Measurements from ENCODE around the gene MPZ. TPM values are rescaled to one million over a fixed set of nuclear protein-coding genes. Genes with fewer than 3 reads are reported as not detected.
A peak's percentile ranks its signal among the peaks of the same experiment; 100 is the strongest.

MPZ gene
- total and polyA plus RNA-seq, 9 of the 15 experiments (the other 6 are each of a cell fraction or from before 2014, with no cell fraction given): 0.22 to 16.6 (median 10.9) TPM

DNA sequence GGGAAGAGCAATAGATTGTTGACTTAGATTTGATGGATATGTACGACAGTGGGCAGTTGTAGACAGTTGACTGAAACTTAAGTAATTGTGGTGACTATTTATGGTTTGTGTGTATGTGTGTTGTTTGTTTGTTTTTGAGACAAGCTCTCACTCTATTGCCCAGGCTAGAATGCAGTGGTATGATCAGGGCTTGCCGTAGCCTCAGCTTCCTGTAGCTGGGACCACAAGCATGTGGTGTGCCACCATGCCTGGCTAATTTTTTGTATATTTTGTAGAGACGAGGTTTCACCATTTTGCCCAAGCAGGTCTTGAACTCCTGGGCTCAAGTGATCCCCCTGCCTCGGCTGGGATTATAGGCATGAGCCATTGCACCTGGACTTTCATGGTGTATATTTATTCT is 14.3 kb upstream of the MPZ start:
- Histone ChIP-seq H3K9ac (ENCODE audit: insufficient read depth in 1 of 2, low read depth in 2 of 2, low read length in 2 of 2) (no peak overlapping the region), H3K27ac (ENCODE audit: extremely low read depth, low read depth, low read length) (no peak overlapping the region), H3K4me2 (ENCODE audit: insufficient read depth, low read length) (no peak overlapping the region), H2AFZ (ENCODE audit: low read depth, low read length) (no peak overlapping the region), H3K9me3 (replicated peaks; ENCODE audit: control insufficient read depth, insufficient read depth, low read depth, low read length) (no peaks in the 10 kb centered on the region), H3K27me3 (ENCODE audit: control insufficient read depth in 2 of 2, insufficient read depth in 2 of 2, low read length in 2 of 2) (no peaks in the 10 kb centered on the region), H4K20me1 (replicated peaks; ENCODE audit: control insufficient read depth, insufficient read depth, low read length) (no peaks in the 10 kb centered on the region), H3K4me3 (no peak overlapping the region), H3K79me2 (ENCODE audit: control insufficient read depth, insufficient read depth, low read length) (peaks cover 20% of the 10 kb centered on the region), H3K4me1 (replicated peaks in 1 of 2; ENCODE audit: control insufficient read depth in 2 of 2, insufficient read depth in 2 of 2, low read length in 2 of 2) (no peaks in the 10 kb centered on the region), H3K9me1 (ENCODE audit: control insufficient read depth, insufficient read depth, low read length) (no peaks in the 10 kb centered on the region), H3K36me3 (ENCODE audit: control insufficient read depth, insufficient read depth, low read length) (peaks cover 58% of the 10 kb centered on the region)
- DNase-seq (ENCODE audit: extremely low read depth in 1 of 4, low spot score in 3 of 4) (no peak), ATAC-seq (no peak), FAIRE-seq (peak; percentile 11)
- in situ Hi-C loops (cut with MboI) (no loop called here), intact Hi-C loops (cut with micrococcal nuclease) (no loop called here)
- CTCF ChIA-PET (ENCODE audit: low intra/inter-chr PET ratio): no interaction called here
- POLR2A ChIA-PET: no interaction called here
- BruUV-seq (replicated peaks): no TSS peak
- WGBS (ENCODE audit: insufficient coverage, low coverage, missing lambda C conversion rate): 96% methylated on average over 4 of the region's 4 CpGs
- TF ChIP-seq TAF1 (IDR thresholded peaks at IDR 0.05; ENCODE audit: control insufficient read depth, extremely low read depth, insufficient read depth, low read length, severe bottlenecking) (no peak), JUND (IDR thresholded peaks at IDR 0.05; ENCODE audit: borderline replicate concordance, low read depth, low read length) (no peak), JUND (tag; IDR thresholded peaks at IDR 0.05; ENCODE audit: borderline replicate concordance, low read depth, low read length) (no peak), ZNF23 (CRISPR knock-in tag; IDR thresholded peaks at IDR 0.05) (no peak), ZNF143 (CRISPR knock-in tag; IDR thresholded peaks at IDR 0.05) (no peak), SETDB1 (IDR thresholded peaks at IDR 0.05; ENCODE audit: low read length) (no peak), ZFP30 (CRISPR knock-in tag; IDR thresholded peaks at IDR 0.05; ENCODE audit: borderline replicate concordance) (no peak)
- TF ChIP-seq, protein P1, sequence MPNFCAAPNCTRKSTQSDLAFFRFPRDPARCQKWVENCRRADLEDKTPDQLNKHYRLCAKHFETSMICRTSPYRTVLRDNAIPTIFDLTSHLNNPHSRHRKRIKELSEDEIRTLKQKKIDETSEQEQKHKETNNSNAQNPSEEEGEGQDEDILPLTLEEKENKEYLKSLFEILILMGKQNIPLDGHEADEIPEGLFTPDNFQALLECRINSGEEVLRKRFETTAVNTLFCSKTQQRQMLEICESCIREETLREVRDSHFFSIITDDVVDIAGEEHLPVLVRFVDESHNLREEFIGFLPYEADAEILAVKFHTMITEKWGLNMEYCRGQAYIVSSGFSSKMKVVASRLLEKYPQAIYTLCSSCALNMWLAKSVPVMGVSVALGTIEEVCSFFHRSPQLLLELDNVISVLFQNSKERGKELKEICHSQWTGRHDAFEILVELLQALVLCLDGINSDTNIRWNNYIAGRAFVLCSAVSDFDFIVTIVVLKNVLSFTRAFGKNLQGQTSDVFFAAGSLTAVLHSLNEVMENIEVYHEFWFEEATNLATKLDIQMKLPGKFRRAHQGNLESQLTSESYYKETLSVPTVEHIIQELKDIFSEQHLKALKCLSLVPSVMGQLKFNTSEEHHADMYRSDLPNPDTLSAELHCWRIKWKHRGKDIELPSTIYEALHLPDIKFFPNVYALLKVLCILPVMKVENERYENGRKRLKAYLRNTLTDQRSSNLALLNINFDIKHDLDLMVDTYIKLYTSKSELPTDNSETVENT (CRISPR knock-in tag; IDR thresholded peaks at IDR 0.05): no peak
- TF ChIP-seq, protein P2, sequence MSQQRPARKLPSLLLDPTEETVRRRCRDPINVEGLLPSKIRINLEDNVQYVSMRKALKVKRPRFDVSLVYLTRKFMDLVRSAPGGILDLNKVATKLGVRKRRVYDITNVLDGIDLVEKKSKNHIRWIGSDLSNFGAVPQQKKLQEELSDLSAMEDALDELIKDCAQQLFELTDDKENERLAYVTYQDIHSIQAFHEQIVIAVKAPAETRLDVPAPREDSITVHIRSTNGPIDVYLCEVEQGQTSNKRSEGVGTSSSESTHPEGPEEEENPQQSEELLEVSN (IDR thresholded peaks at IDR 0.05; ENCODE audit: borderline replicate concordance in 1 of 2, extremely low read depth in 1 of 2, insufficient read depth in 1 of 2, insufficient read length in 1 of 2, low read depth in 1 of 2, low read length in 1 of 2, poor library complexity in 1 of 2, severe bottlenecking in 1 of 2): no peak
- TF ChIP-seq, protein P3, sequence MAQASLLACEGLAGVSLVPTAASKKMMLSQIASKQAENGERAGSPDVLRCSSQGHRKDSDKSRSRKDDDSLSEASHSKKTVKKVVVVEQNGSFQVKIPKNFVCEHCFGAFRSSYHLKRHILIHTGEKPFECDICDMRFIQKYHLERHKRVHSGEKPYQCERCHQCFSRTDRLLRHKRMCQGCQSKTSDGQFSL (CRISPR knock-in tag; IDR thresholded peaks at IDR 0.05): no peak
- TF ChIP-seq, protein P3 (tag; IDR thresholded peaks at IDR 0.05): no peak
- TF ChIP-seq, protein P4, sequence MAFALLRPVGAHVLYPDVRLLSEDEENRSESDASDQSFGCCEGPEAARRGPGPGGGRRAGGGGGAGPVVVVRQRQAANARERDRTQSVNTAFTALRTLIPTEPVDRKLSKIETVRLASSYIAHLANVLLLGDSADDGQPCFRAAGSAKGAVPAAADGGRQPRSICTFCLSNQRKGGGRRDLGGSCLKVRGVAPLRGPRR (CRISPR knock-in tag; IDR thresholded peaks at IDR 0.05): no peak
- TF ChIP-seq, protein P5, sequence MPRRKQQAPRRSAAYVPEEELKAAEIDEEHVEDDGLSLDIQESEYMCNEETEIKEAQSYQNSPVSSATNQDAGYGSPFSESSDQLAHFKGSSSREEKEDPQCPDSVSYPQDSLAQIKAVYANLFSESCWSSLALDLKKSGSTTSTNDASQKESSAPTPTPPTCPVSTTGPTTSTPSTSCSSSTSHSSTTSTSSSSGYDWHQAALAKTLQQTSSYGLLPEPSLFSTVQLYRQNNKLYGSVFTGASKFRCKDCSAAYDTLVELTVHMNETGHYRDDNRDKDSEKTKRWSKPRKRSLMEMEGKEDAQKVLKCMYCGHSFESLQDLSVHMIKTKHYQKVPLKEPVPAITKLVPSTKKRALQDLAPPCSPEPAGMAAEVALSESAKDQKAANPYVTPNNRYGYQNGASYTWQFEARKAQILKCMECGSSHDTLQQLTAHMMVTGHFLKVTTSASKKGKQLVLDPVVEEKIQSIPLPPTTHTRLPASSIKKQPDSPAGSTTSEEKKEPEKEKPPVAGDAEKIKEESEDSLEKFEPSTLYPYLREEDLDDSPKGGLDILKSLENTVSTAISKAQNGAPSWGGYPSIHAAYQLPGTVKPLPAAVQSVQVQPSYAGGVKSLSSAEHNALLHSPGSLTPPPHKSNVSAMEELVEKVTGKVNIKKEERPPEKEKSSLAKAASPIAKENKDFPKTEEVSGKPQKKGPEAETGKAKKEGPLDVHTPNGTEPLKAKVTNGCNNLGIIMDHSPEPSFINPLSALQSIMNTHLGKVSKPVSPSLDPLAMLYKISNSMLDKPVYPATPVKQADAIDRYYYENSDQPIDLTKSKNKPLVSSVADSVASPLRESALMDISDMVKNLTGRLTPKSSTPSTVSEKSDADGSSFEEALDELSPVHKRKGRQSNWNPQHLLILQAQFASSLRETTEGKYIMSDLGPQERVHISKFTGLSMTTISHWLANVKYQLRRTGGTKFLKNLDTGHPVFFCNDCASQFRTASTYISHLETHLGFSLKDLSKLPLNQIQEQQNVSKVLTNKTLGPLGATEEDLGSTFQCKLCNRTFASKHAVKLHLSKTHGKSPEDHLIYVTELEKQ (CRISPR knock-in tag; IDR thresholded peaks at IDR 0.05): no peak
